Brain microvascular endothelial cell (primary cell): ENCODE results near the gene TIMP2.

Experiments used
- DNase-seq: peaks from one replicate; pipeline ENCODE4 v3.0.0-alpha.2; 2020
- H3K27ac ChIP-seq: fragments of 250-450 bp; sonication (Bioruptor Pico); 2 replicates; pipeline ENCODE4 v1.5.1; 2020; ENCODE audit warnings: mild to moderate bottlenecking, moderate library complexity
- H3K27me3 ChIP-seq: fragments of 250-450 bp; sonication (Bioruptor Pico); replicated peaks from 2 replicates; pipeline ENCODE4 v1.5.1; 2020; ENCODE audit warnings: mild to moderate bottlenecking
- H3K36me3 ChIP-seq: fragments of 250-450 bp; sonication (Bioruptor Pico); replicated peaks from 2 replicates; pipeline ENCODE4 v1.5.1; 2020; ENCODE audit warnings: mild to moderate bottlenecking
- H3K4me3 ChIP-seq: 2 replicates; pipeline ENCODE4 v1.5.1; 2011; ENCODE audit warnings: low read depth, mild to moderate bottlenecking, control low read depth, low read length, moderate library complexity
- CTCF ChIP-seq: IDR thresholded peaks from 2 replicates; pipeline ENCODE4 v1.5.1; 2011; ENCODE audit warnings: low read depth, mild to moderate bottlenecking, moderate library complexity, low read length, control low read depth, inconsistent platforms; ENCODE audit errors: missing control alignments
- in situ Hi-C: cut with HindIII; loops from 2 replicates; pipeline ENCODE4 v1.10.0; 2017; ENCODE audit warnings: low sequenced_read_pairs, low pct_ligation_motif_present

Gene TIMP2

DNA sequence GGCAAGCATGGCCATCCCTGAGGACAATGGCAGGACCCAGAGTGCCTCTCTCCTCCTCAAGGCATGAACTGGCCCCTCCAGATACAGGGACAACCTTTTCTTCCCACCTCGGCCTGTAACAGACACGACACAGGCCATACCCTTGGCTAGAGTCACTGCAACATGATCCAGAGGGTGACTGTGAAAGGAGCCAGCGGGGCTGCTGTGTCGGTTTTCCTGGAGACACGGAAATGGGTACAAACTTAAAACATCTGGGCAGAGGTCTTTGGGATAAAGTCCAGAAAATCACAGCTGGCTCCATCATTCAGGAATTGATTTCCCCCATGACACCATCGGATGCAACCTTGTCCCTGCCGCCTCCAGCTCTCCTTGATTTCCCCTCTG, 27.5 kb downstream of the TIMP2 start:
- Histone ChIP-seq H3K36me3 (peaks cover 26% of the 10 kb centered on the region), H3K27ac (no peak overlapping the region), H3K27me3 (no peaks in the 10 kb centered on the region), H3K4me3 (no peak overlapping the region)
- in situ Hi-C loops: no loop called here
- no peak for TF ChIP-seq CTCF
- no peak for DNase-seq

- no peak for TF ChIP-seq CTCF
- no peak for DNase-seq
- in situ Hi-C loops: no loop called here
- Histone ChIP-seq H3K4me3 (no peak overlapping the region), H3K27me3 (no peaks in the 10 kb centered on the region), H3K27ac (no peak overlapping the region), H3K36me3 (peaks cover 24% of the 10 kb centered on the region)
These were observed 28.1 kb downstream of the TIMP2 start for GRCh38 chr17:78896834-78897663.

DNA sequence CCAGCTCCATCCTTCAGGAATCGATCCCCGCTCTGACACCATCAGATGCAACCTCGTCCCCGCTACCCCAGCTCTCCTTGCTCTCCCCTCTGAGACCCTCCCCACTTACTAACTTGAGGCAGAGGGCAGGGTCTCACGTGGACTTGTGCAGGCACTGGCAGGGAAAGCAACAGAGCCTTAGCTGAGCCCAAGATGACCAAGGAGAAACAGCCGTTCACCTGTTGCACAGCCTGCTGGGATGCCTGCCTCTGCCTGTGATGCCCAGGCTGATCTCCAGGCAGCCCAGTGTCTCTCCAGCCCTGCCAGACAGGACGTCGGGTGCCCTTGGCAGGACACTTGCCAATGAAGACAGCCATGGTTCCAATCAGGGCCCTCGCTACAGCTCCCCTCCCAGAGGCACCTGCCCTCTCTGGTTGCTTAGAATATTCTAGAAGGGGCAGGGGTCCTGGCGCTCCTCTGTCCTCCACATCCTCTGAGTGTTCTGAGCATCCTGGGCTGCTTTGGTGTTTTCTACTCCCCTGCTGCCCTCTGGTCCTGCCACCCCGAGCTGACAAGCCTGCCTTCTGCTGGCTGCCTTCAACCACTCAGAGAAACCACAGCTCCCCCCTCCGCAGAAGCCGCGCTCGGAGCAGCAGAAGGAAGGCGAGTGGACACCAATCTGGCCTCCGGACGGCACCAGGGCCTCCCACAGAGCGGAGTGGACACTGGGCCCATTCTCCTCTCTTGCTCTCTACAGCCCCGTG, 28.9 kb downstream of the TIMP2 start:
- Histone ChIP-seq H3K27ac (no peak overlapping the region), H3K27me3 (no peaks in the 10 kb centered on the region), H3K4me3 (no peak overlapping the region), H3K36me3 (peaks cover 21% of the 10 kb centered on the region)
- no peak for DNase-seq
- TF ChIP-seq CTCF: peak; percentile 37
- in situ Hi-C loops: no loop called here

DNA sequence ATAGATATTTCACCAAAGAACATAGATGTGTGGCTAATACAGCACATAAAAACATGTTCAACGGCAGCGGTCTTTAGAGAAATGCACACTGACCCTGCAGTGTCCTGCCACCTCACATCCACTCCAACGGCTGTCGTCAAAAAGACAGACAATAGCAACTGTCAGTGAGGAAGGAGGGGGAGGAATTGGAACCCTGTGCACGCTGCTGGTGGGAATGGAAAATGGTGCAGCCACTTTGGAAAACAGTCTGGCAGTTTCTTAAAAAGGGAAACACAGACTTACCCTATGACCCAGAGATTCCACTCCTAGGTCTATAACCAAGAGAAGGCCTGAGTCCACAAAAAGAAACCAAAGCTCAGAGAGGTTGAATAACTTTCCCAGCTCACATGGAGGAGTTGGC, 29.9 kb downstream of the TIMP2 start:
- Histone ChIP-seq H3K36me3 (peaks cover 19% of the 10 kb centered on the region), H3K27ac (no peak overlapping the region), H3K27me3 (no peaks in the 10 kb centered on the region), H3K4me3 (no peak overlapping the region)
- DNase-seq: no peak
- TF ChIP-seq CTCF: no peak
- in situ Hi-C loops: no loop called here

- Histone ChIP-seq H3K36me3 (peaks cover 19% of the 10 kb centered on the region), H3K4me3 (no peak overlapping the region), H3K27ac (no peak overlapping the region), H3K27me3 (no peaks in the 10 kb centered on the region)
- no peak for DNase-seq
- in situ Hi-C loops: no loop called here
- TF ChIP-seq CTCF: no peak
These were observed 31.5 kb downstream of the TIMP2 start for GRCh38 chr17:78893684-78894083.
